Caco-2 (cell line): Measurements from ENCODE around the gene NEDD8. TPM values are rescaled to one million over a fixed set of nuclear protein-coding genes. Genes with fewer than 3 reads are reported as not detected.

ENCODE experiments used
- BruUV-seq: library from RNA; stranded (reverse); fragments of 400-500 nt; replicated peaks from 2 replicates; lab custom pipeline; 2021; lab: Mats Ljungman, UMichigan
- CTCF ChIA-PET: fragments of 300-600 bp; sonication (Branson Sonifier 250); formaldehyde crosslinking; loops from one replicate; lab custom pipeline; 2022; ENCODE audit warnings: antibody characterized with exemption; lab: Charles Lee
- POLR2A ChIA-PET: fragments of 300-600 bp; sonication (Branson Sonifier 250); formaldehyde crosslinking; loops from one replicate; lab custom pipeline; 2022; ENCODE audit warnings: antibody characterized with exemption; lab: Charles Lee
- DNase-seq, 2 experiments: peaks; one replicate each; pipeline versions ENCODE4 v3.0.0 to v3.0.0-alpha.2; 2020 to 2022
- H3K27me3 ChIP-seq: replicated peaks from 2 replicates; pipeline ENCODE4 v1.6.0; 2011; ENCODE audit warnings: low read length; ENCODE audit not compliant: control insufficient read depth, insufficient read depth
- H3K36me3 ChIP-seq: 2 replicates; pipeline ENCODE4 v1.5.1; 2011; ENCODE audit warnings: low read length; ENCODE audit not compliant: control insufficient read depth, insufficient read depth
- H3K4me1 ChIP-seq: fragments of 250-450 bp; sonication (Bioruptor Pico); 2 replicates; pipeline ENCODE4 v1.5.1; 2020; ENCODE audit warnings: mild to moderate bottlenecking
- H3K4me3 ChIP-seq: 2 replicates; pipeline ENCODE4 v1.5.1; 2011; ENCODE audit warnings: low read depth, mild to moderate bottlenecking, control low read depth, low read length
- H3K9me3 ChIP-seq: fragments of 250-450 bp; sonication (Bioruptor Pico); 2 replicates; pipeline ENCODE4 v1.5.1; 2020; ENCODE audit warnings: mild to moderate bottlenecking, moderate library complexity
- H3K27ac Mint-ChIP-seq: one replicate; pipeline ENCODE4 v1.8.0; 2022; ENCODE audit warnings: mixed read lengths; ENCODE audit not compliant: unreplicated experiment
- H3K27me3 Mint-ChIP-seq: one replicate; pipeline ENCODE4 v1.8.0; 2022; ENCODE audit warnings: mixed read lengths; ENCODE audit not compliant: insufficient read depth, unreplicated experiment
- H3K36me3 Mint-ChIP-seq: one replicate; pipeline ENCODE4 v1.8.0; 2022; ENCODE audit warnings: mild to moderate bottlenecking, mixed read lengths; ENCODE audit not compliant: insufficient read depth, unreplicated experiment
- H3K4me1 Mint-ChIP-seq: one replicate; pipeline ENCODE4 v1.8.0; 2022; ENCODE audit warnings: low read depth, mixed read lengths; ENCODE audit not compliant: unreplicated experiment
- H3K4me3 Mint-ChIP-seq: one replicate; pipeline ENCODE4 v1.8.0; 2022; ENCODE audit warnings: mild to moderate bottlenecking, moderate library complexity, mixed read lengths; ENCODE audit not compliant: unreplicated experiment
- H3K9me3 Mint-ChIP-seq: one replicate; pipeline ENCODE4 v1.8.0; 2022; ENCODE audit warnings: mixed read lengths; ENCODE audit not compliant: unreplicated experiment
- intact Hi-C: fragments of 100-400 bp; cut with micrococcal nuclease; formaldehyde crosslinking; loops from one replicate; pipeline ENCODE4 v1.10.0; 2022; ENCODE audit not compliant: unreplicated experiment
- total RNA-seq: library from RNA; stranded (reverse); gene quantifications from 2 replicates; pipeline ENCODE4 v1.2.3, GENCODE V29; 2022
- TF ChIP-seq, protein P1 (sequence below), 2 experiments: fragments of 200-600 bp in 1 of 2; IDR thresholded peaks; 1 replicate in 1 of 2; 2 replicates in 1 of 2; pipeline versions ENCODE4 v1.5.1 to v1.8.0; 2011 to 2022; ENCODE audit warnings: antibody characterized with exemption in 1 of 2, control low read depth in 1 of 2, inconsistent platforms in 1 of 2, low read depth in 1 of 2, low read length in 1 of 2, mild to moderate bottlenecking in 1 of 2, moderate library complexity in 1 of 2; ENCODE audit not compliant: insufficient read depth in 1 of 2, severe bottlenecking in 1 of 2, unreplicated experiment in 1 of 2

Gene NEDD8
- total RNA-seq, 1 experiment from 2014 or later, result 210 TPM

DNA sequence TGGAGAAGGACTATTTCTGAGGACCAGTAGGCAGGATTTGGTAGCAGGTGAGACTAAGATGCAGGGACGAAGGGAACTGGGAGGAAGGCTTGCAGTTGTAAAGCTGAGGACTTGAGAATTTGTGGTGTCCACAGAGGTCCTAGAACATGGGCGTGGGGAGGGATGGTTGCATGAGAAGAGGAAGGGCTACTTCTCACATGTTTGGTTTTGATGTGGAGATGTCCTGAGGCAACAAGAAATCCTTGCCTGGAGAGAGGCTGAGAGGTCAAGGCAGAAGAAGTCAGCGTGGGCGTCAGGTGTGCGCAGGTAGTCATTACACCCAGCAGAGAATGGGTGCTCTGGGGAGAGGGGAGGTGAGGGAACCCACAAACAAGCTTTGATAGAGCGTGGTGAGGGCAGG, 44.9 kb upstream of the NEDD8 start:
- H3K9me3 Mint-ChIP-seq, result no peaks in the 10 kb centered on the region
- TF ChIP-seq, protein P1, sequence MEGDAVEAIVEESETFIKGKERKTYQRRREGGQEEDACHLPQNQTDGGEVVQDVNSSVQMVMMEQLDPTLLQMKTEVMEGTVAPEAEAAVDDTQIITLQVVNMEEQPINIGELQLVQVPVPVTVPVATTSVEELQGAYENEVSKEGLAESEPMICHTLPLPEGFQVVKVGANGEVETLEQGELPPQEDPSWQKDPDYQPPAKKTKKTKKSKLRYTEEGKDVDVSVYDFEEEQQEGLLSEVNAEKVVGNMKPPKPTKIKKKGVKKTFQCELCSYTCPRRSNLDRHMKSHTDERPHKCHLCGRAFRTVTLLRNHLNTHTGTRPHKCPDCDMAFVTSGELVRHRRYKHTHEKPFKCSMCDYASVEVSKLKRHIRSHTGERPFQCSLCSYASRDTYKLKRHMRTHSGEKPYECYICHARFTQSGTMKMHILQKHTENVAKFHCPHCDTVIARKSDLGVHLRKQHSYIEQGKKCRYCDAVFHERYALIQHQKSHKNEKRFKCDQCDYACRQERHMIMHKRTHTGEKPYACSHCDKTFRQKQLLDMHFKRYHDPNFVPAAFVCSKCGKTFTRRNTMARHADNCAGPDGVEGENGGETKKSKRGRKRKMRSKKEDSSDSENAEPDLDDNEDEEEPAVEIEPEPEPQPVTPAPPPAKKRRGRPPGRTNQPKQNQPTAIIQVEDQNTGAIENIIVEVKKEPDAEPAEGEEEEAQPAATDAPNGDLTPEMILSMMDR (IDR thresholded peaks at IDR 0.05; ENCODE audit: insufficient read depth in 1 of 2, low read depth in 1 of 2, low read length in 1 of 2, severe bottlenecking in 1 of 2, unreplicated experiment in 1 of 2), result no peak
- BruUV-seq, result no TSS peak
- Histone ChIP-seq H3K9me3 (no peaks in the 10 kb centered on the region), H3K4me1 (peaks cover 2% of the 10 kb centered on the region), H3K4me3 (no peak overlapping the region), H3K36me3 (no peaks in the 10 kb centered on the region), H3K27me3 (no peaks in the 10 kb centered on the region)
- H3K27ac Mint-ChIP-seq, result no peak overlapping the region
- CTCF ChIA-PET, result no interaction called here
- H3K36me3 Mint-ChIP-seq, result no peaks in the 10 kb centered on the region
- DNase-seq, result no peak
- intact Hi-C loops, result no loop called here
- no peak overlapping the region for H3K4me3 Mint-ChIP-seq
- H3K4me1 Mint-ChIP-seq, result peaks cover 6% of the 10 kb centered on the region
- no peaks in the 10 kb centered on the region for H3K27me3 Mint-ChIP-seq
- POLR2A ChIA-PET, result no interaction called here

DNA sequence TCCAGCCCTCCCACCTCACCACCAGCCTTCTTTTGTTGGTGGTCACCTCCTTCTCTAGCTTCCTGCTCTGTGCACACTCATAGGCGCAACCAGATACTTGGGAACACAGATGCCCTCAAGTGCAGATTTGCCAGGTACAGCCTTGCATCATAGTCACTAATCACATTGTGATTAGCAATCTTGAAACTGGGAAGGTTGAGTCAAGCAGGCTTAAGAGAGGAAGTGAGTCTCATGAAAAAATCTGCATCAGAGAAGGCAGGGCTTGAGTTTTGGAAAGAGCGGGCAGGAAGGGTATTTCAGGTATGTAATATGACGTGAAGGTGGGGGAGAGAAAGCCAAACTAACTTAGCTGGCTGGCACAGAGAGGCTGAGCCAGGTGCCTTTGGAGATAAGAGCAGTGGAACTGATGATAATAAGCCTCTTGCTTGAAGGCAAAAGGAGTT, 42.0 kb upstream of the NEDD8 start:
- Histone ChIP-seq H3K36me3 (no peaks in the 10 kb centered on the region), H3K27me3 (no peaks in the 10 kb centered on the region), H3K4me1 (peaks cover 5% of the 10 kb centered on the region), H3K4me3 (no peak overlapping the region), H3K9me3 (no peaks in the 10 kb centered on the region)
- Mint-ChIP-seq H3K4me1 (peaks cover 11% of the 10 kb centered on the region), H3K9me3 (no peaks in the 10 kb centered on the region), H3K27me3 (no peaks in the 10 kb centered on the region), H3K36me3 (no peaks in the 10 kb centered on the region), H3K4me3 (no peak overlapping the region), H3K27ac (no peak overlapping the region)
- no peak for DNase-seq
- ChIA-PET CTCF (interaction anchor here (0.7 kb wide), 1 partner anchor 85 kb away, joined by 9 read pairs; no protein-coding TSS in a partner anchor), POLR2A (no interaction called here)
- intact Hi-C loops, result no loop called here
- no TSS peak for BruUV-seq
- TF ChIP-seq, protein P1 (IDR thresholded peaks at IDR 0.05; ENCODE audit: insufficient read depth in 1 of 2, low read depth in 1 of 2, low read length in 1 of 2, severe bottlenecking in 1 of 2, unreplicated experiment in 1 of 2), result no peak

DNA sequence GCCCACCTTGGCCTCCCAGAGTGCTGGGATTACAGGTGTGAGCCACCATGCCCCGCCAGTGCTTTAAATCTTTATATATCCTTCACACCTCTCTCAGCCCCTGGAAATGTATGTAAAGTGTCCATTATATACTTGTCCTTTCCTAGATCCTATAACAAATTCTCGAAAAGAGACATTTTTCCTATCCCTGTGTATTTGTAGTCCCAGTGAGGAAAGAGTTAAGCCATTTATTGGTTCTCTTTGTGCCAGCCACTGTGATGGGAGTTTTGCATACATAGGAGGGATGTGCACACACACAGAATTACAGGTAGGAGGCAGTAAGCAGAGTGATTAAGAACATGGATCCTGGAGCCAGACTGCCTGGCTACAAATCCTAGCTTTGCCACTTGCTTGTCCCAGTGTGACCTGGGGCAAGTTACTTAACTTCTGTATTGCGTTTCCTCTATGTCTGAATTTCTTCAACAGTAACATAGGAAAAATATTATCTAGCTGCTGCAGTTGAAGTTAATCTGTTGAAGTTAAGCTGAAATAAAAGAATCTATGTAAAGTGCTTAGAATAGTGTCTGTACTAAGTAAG, 41.3 kb upstream of the NEDD8 start:
- H3K4me1 ChIP-seq, result peaks cover 5% of the 10 kb centered on the region
- Mint-ChIP-seq H3K4me3 (no peak overlapping the region), H3K27ac (no peak overlapping the region), H3K9me3 (no peaks in the 10 kb centered on the region), H3K36me3 (no peaks in the 10 kb centered on the region), H3K27me3 (no peaks in the 10 kb centered on the region), H3K4me1 (peaks cover 11% of the 10 kb centered on the region)
- BruUV-seq, result no TSS peak
- POLR2A ChIA-PET, result no interaction called here
- DNase-seq, result no peak
- H3K9me3 ChIP-seq, result no peaks in the 10 kb centered on the region
- CTCF ChIA-PET, result no interaction called here
- H3K36me3 ChIP-seq, result no peaks in the 10 kb centered on the region
- TF ChIP-seq, protein P1 (IDR thresholded peaks at IDR 0.05; ENCODE audit: insufficient read depth in 1 of 2, low read depth in 1 of 2, low read length in 1 of 2, severe bottlenecking in 1 of 2, unreplicated experiment in 1 of 2), result no peak
- intact Hi-C loops, result no loop called here
- H3K27me3 ChIP-seq, result no peaks in the 10 kb centered on the region
- no peak overlapping the region for H3K4me3 ChIP-seq
